NCI-H2227 (cell line): ENCODE measurements around the gene ZNF484.
"Not testable (repeated sequence)": the region's sequence is repeated elsewhere in the genome, so short reads cannot be mapped to it uniquely, and the experiment has no call there.

Experiments
- DNase-seq: peaks from one replicate; lab custom pipeline; 2025; ENCODE audit not compliant: unreplicated experiment; lab: John Stamatoyannopoulos, UW

The ZNF484 gene

DNA sequence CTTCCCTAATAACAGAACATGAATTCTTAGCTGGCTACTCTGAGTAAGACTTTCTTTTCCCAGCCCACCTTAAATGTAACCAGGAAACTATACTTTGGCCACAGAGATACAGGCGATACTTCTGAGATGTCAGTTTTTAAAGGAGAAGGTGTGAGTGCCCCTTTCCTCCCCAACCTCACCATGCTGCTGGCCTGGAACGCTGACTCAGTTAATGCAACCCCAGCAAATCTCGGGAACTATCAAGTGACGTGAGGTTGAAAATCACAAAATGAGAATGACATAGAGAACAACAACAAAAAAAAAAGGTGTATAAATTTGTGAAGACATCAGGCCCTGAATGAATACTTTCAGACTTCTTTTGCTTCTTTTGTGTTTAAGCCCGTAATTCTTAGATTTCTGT lies 13.7 kb downstream of the ZNF484 start:
- no peak for DNase-seq

DNA sequence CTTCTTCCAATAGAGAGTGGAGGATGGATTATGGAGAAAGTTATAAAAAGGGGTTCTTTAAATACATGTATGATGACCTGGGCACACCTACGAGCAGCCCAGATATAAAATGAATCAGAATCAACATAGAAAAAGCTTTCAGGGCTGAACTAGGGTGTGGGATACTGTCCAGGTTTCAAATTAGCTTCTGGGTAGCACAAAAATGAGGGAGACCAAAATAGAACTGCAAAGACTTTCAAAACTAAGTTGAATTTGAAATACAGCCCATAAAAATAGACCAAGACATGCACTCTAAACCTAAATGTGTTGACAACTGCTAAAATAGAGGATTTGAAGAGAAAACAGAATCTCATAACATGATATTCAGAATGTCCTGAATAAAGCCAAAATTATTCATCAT lies 17.0 kb downstream of the ZNF484 start:
- no peak for DNase-seq

DNA sequence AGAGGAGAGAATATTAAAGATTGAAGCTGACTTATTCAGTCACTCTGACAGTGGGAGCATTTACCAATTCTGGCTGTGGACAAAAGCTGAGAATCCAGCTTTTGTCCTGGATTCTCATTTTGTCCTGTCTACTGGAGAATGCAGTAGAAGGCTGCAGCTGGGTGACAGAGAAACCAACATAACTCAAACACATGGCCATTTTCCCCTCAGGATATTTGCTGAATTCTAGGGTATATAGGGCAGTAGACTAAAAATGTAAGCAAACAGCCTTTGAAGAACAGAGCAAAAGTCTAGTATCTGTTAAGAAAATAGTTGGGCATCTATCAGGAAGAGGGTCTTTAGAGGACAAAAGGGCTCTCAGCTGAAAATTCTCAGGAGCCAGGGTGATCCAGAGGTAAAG lies 20.6 kb downstream of the ZNF484 start:
- DNase-seq: no peak

DNA sequence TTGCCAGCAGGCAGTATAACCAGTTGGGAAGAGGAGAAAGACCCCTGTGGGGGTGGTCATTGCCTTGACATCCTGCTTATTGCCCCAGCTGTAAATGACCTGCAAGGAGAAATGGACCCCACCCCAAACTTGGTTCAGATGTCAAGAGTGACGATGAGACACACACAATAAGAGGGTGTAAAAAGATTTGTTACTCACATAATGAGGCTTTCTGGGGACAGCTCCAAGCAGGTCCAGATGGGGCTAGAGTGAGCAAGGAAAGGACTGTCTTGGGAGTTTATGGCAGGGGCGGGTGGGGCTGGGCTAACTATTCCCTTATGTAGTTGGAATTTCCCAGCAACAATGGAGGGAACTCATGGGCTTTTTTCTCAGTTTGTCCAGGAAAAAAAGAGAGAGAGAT lies 24.1 kb downstream of the ZNF484 start:
- no peak for DNase-seq

DNA sequence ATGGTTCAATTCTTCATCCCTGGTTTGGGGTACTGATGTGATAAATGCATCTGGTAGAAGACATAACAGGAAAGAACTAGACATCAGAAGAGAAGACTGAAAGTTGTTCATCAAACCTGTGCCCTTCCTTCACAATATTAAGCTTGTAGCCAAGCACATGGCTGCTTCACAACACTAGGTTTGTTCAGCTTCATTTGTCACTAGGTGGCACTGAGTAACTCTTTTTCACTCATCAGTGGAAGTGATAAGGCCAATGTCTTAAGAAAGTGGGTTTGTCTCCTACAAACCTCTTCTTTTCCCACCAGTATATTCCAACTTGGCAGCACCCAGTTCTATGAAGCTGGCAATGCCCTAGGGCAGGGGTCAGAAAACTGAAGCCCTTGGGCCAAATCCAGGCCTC lies 26.9 kb downstream of the ZNF484 start:
- no peak for DNase-seq

DNA sequence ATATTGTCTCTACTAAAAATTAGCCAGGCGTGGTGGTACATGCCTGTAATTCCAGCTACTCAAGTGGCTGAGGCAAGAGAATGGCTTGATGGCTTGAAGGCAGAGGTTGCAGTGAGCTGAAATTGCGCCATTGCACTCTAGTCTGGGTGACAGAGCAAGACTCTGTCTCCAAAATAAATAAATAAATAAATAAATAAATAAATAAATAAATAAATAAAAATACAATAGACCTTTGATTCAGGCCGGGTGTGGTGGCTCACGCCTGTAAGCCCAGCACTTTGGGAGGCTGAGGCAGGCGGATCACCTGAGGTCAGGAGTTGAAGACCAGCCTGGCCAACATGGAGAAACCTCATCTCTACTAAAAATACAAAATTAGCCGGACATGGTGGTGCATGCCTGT lies 29.1 kb downstream of the ZNF484 start:
- not testable (repeated sequence) for DNase-seq

DNA sequence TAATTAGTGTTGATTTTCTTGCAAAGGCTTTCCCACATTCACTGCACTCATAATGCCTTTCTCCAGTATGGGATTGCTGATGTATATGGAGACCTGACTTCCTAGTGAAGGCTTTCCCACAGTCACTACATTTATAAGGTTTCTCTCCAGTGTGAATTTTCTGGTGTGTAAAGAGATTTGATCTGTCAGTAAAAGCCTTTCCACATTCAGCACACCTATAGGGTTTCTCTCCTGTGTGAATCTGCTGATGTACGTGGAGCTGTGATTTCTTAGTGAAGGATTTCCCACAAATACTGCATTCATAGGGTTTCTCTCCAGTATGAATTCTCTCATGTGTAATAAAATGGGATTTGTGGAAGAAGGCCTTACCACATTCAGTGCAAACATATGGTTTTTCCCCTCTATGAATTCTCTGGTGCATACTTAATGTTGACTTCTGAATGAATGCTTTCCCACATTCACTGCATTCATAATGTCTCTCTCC lies 31.1 kb downstream of the ZNF484 start:
- DNase-seq: no peak

DNA sequence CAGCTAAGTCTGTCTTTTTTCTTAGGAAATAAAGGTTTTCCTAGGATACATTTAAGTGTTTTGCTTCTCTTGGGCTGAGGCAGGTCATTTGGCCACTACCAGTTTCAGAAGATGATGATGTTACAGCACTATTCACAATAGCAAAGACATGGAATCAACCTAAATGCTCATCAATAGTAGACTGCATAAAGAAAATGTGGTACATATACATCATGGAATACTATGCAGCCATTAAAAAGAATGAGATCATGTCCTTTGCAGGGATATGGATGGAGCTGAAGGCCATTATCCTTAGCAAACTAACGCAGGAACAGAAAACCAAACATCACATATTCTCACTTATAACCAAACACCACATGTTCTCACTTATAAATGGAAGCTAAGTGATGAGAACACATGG lies 39.4 kb downstream of the ZNF484 start:
- DNase-seq: not testable (repeated sequence)

DNA sequence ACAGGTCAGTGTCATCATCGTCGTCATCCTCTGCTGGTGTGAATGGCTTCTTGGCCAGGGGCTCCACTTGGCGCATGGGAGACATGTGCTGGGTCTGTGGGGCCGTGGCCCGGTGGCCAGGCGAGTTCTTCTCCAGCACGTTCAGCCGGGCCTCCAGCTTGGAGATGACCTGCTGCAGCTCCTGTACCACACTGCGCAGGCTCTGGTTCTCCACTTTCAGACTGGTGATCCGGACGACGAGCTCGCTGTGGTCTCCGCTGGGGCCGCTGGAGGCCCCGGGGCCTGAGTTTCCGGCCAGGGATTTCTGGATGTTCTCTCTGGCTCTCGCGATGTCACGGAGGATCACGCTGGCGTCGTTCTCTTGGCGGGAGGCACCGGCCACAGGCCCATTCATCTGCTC lies 40.6 kb downstream of the ZNF484 start:
- DNase-seq: no peak

DNA sequence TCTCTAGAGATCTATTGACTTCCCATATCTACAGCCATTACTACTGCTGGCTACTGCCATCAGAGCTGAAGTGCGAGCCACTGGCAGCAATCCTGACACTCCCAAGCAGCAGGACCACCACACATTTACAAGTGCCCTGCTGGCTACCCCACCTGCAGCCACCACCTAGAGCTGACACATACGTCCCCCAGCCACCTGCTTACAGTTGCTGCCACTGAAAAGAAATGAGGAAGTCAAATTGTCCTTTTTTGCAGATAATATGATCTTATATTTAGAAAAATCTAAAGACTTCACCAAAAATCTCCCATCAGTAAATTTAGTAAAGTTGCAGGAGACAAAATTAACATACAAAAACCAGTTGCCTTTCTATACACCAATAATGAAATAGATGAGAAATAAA lies 48.4 kb downstream of the ZNF484 start:
- no peak for DNase-seq

DNA sequence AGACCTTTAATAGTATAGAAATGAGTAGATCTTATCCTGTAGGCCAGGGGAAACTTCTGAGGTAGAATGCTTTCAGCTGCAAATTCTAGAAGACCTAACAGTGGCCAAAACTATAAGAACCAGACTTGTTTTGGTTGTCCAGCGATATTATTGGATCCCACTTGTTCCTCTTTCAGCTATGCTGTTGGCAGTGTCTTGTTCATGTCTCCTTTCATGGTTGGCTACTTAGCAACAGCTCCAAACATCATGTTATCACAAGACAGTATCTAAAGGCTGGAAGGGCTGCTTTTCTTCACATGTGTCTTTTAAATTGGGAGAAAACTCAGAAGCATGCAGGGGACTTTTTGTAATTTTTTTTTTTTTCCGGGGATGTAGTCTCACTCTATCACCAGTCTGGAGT lies 52.8 kb downstream of the ZNF484 start:
- DNase-seq: not testable (repeated sequence)

DNA sequence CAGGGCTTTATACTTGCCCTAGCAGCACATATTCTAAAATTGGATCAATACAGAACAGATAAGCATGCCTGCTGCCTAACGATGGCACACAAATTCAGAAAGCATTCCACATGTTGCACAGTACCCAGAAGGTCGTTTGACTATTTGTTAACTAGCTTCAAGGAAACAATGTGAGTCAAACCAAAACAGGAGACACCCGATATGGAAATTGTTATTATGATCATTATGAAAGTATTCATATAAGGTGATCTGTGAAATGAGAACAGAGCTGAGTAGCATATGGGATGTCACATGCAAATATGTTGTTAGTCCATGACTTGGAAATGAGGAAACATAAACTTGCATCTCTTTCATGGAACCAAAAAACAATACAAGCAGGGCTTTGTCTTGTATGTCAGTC lies 56.9 kb downstream of the ZNF484 start:
- DNase-seq: no peak

DNA sequence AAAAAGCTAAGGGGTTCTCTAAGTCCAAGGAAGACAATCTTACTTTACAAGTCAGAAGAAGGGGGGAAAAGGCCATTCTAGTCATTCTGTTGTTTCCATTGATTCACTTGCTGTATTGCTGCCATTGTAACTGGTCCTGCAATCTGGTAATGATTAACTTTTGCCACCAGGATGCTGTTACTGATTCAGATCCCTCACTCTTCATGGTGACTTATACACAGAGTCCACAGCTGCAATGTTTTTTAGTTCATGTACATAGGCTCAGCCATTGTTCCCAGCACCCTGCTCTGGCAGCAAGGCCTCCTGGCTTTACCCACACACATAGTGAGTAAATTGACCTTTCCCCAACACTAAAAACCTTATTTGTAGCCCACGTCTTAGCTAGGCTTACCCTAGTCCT lies 57.9 kb downstream of the ZNF484 start:
- not testable (repeated sequence) for DNase-seq

DNA sequence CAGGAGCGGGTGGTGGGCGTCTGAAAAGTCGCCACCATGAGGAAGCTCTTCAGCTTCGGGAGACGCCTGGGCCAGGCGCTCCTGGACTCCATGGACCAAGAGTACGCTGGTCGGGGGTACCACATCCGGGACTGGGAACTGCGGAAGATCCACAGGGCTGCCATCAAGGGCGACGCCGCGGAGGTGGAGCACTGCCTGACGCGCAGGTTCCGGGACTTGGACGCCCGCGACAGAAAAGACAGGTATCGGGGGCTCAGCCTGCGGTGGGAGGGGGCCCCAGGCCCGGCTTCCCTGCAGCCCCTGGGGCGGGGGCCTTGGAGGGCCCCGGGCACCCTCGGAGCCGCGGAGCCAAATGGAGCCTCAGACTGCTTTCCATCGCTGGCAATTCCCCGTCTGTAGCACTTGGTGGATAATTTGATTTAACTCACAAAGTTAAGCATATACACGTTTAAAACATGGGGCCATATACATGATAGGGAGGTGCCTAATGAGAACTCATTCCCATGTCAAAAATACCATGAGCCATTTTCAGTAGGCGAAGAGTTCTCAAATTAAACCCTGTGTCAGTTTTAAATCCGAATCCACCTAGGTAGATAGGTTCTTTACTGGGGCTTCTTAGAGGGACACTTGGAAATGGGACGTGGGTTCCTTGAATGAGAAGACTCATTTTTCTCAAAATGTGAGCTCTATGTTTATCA lies 68.1 kb downstream of the ZNF484 start:
- not testable (repeated sequence) for DNase-seq

DNA sequence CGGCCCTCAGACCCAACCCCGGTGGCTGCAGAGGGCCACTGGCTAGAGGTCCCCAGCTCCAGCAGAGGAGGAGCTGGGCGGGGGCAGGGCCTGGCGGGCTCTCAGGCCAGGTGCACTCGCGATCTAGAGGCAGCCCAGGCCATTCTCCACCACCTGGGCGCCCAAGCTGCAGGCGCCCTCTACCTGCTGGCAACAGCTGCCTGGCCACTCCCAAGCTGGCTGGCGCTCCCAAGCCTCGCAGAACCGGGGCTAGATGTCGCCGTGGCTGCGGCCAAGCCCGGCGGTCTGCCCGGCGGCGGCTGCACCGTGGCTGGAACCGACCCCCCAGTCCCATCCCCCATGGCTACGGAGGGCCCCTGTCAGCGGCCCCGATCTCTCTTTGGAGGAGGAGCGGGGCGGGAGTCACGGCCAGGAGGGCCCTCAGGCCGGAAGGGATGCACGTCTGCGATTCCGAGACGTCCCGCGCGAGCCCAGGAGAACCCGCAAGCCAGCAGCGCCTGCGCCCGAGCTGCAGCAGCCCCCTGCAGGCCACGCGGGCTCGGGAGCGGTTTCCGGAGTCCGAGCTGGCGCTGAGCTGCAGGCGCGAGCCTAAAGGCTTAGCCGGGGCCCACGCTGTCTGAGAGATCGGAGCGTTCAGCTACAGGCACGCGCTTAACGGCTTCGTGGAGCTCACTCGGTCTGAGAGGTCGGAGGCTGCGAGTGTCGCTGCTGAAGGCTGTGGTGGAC lies 68.9 kb downstream of the ZNF484 start:
- DNase-seq: peak; percentile 71

DNA sequence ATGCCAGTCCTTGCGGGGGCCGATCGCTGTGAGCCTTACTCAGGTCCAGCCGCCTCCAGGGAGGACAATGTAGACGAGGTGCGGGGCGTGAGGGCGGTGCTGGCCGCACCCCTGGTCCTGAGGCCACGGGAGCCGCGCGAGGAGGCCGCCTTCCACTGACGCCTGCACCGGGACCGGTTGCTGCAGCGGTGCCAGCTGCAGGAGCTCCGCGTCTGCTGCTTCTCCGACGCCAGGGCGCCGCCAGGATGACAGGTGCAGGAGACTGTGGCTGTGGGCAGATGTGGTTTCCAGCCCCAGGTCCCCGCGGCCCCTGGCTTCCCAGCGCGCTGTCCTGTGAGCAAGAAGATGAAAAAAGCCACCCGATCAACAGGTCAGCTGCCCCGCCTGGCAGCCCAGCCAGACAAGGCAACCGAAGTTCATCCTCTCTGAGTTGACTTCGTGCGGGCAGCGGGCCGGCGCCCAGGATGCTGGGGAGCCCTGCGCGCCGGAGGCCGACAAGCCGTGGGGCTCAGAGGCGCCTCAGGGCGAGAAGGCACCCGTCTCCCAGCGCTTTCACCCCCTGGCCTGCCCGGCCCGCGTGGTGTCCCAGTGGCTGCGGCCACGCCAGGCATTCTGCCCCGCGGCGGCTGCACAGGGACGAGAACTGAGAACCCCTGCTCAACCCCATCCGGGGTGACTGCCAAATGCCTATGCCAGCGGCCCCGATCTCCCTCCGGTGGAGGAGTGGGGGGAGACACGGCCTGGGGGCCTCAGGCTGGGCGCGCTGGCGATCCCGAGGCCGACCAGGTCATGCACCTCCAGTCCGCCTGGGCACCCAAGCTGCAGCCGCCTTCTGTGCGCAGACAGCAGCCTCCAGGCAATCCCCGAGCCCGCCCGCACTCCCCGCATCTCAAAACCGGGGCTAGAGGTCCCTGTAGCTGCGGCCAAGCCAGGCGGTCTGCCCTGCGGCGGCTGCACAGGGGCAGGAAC lies 69.8 kb downstream of the ZNF484 start:
- peak; percentile 10 for DNase-seq

DNA sequence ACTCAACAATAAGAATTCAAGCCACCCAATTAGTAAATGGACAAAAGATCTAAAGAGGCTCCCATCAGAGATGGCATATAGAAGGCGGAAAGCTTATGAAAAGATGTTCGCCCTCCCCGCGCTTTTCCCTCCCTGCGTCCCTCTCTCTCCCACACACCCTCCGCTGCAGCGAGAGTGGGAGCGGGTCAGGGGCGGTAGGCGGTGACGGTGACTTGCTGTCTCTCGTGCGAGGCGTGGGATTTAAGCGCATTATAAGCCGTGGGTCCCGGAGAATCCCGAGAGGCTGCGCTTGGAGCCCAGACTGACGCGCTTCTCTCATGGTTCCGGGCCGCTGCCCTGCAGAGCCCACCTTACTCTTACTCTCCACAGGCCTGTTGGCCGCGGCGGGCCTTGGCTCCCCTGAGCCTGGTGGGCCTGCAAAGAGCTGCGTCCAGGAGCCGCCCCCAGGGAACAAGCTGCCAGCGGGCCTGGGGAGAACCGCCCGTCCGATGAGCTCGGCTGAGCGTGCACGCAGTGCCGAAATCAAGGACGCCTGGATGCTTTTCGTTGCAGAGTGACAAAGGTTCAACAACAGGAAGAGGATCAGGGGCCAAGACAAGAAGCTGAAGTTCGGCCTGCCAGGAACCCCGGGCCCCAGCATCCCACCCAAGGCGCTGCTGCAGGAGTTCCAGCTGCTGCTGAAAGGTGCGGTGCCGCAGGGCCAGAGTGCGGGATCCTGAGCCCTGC lies 70.6 kb downstream of the ZNF484 start:
- no peak for DNase-seq

DNA sequence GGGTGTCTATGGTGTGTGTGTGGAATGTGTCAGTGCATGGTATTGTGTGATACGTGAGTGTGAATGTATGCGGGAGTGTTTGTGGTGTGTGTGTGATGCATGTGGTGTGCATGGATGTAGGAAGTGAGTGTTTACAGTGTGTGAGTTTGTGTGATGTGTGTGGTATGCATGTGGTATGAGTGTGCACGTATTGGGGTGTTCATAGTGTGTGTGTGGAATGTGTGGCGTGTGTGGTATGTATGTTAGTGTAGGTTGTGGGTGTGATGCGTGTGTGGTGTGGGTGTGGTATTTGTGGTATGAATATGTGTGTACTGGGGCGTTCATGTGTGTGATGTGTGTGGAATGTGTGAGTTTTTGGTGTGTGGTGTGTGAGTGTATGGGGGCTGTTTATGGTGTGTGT lies 73.1 kb downstream of the ZNF484 start:
- no peak for DNase-seq

DNA sequence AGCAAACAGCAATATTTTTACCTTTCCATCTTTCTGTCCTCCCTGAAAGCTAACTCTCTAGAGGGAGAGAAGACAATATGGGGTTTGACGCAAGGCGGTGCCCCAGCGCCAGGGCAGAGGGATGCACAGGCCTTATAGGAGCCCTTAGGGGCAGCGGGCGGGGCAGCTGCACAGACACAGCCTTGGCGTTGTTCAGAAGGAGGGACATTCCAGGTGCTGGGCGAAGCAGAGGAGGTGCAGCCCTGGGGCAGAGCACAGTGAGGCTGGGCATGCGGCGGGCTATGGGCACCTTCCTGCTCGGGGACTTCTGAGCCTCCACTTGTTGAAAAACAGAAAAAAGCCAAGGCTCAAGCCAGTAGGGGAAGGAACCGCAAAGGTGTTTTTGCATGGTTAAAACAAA lies 79.5 kb downstream of the ZNF484 start:
- DNase-seq: no peak

DNA sequence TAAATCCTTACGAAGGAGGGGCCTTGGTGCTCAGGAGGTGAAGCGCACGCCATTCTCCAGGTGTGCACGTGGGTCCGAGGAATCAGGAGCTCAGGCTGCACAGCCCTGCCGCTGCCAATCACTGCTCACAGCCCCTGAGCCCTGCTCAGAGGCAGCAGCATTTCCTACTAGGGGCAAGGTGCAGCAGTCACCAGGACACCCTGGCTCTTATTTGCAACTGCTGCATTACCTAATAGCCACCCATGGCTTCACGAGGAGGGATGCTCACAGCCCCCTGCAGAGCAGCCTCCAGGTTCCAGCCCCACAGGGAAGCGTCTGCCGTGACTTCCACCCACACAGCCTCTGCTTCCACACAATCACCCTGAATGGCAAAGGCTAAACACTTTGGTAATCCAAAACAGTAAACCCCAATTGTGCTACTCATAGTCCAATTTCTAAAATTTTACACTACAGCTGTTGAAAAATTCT lies 81.5 kb downstream of the ZNF484 start:
- not testable (repeated sequence) for DNase-seq
